ENCODE measurements around the gene CARMIL3.
"Not testable (repeated sequence)": the region's sequence is repeated elsewhere in the genome, so short reads cannot be mapped to it uniquely, and the experiment has no call there.

CARMIL3 gene

DNA sequence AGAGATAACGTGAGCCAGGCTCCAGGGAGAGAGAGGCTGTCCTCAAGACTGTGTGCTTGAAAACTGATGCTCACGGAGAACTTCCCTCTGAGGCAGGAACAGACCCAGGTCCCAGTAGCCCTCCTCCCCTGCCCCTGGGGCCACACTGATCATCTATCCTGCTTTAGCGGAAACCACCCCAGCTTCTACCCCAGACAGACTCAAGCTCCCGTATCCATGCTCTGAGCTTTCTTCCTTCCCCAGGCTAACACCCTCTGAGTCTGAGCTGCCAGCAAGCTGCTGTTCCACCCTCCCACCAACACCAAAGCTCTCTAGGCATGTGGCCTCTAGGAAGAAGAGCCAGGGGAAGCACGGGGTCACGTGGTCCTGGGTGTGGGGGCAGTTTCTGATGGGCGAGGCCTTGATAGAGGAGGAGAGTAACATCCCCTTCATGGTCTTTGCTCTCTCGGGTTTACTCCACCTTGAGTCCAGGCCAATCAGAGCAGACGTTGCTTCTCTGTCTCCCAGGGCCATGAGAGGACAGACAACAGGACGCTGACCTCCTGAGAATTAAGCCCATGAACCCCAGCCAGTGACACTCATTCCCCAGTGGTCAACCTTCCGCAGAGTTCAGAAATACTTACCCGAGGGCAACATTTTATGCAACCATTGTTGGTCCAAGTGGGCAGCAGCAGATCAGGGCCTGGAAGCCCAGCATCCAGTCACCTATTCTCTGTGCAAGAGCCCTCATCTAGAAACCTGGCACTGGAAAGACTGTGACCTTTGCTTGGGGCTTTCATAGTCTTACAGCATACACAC, 43.7 kb downstream of the CARMIL3 start:
- peak; percentile 81 to 92 (median 90) for DNase-seq

DNA sequence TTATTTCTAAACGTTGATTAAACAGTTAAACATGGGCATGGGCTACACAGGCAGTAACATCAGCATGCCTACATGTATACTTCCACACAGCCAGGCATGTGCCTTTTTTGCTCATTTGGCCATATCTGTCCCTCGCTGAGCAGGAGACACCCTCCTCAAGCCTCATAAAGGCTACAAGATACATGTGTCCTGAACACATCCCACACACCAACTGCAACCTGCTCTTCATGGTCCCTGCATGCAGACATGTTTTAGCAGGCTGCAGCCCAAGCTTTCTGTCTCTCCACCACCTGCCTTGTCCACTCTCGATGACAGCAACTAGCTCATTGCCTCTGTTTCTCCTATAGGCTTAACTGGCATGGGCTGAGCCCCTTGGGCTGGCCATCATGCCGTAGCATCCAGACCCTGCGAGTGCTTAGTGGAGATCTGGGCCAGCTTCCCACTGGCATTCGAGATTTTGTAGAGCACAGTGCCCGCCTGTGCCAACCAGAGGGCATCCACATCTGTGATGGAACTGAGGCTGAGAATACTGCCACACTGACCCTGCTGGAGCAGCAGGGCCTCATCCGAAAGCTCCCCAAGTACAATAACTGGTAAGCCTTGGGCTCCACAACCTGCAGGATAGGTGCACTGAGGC, 44.9 kb downstream of the CARMIL3 start:
- no peak for DNase-seq

DNA sequence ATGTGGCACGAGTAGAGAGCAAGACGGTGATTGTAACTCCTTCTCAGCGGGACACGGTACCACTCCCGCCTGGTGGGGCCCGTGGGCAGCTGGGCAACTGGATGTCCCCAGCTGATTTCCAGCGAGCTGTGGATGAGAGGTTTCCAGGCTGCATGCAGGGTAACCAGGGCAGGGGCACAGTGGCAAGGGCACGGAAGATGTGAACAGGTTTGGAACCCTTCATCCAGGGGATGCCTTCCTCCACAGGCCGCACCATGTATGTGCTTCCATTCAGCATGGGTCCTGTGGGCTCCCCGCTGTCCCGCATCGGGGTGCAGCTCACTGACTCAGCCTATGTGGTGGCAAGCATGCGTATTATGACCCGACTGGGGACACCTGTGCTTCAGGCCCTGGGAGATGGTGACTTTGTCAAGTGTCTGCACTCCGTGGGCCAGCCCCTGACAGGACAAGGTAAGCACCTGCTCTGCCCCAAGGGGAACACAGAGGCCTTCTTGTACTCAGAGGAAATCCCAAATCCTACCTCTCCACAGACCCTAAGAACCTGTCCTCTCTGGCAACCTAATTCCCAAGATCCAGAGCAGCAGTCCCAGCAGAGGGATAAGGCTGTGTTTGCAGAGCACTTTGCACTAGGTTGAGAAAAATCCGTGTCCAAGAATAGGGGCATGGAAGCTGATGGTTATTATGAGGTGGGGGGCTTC, 46.6 kb downstream of the CARMIL3 start:
- DNase-seq: no peak

DNA sequence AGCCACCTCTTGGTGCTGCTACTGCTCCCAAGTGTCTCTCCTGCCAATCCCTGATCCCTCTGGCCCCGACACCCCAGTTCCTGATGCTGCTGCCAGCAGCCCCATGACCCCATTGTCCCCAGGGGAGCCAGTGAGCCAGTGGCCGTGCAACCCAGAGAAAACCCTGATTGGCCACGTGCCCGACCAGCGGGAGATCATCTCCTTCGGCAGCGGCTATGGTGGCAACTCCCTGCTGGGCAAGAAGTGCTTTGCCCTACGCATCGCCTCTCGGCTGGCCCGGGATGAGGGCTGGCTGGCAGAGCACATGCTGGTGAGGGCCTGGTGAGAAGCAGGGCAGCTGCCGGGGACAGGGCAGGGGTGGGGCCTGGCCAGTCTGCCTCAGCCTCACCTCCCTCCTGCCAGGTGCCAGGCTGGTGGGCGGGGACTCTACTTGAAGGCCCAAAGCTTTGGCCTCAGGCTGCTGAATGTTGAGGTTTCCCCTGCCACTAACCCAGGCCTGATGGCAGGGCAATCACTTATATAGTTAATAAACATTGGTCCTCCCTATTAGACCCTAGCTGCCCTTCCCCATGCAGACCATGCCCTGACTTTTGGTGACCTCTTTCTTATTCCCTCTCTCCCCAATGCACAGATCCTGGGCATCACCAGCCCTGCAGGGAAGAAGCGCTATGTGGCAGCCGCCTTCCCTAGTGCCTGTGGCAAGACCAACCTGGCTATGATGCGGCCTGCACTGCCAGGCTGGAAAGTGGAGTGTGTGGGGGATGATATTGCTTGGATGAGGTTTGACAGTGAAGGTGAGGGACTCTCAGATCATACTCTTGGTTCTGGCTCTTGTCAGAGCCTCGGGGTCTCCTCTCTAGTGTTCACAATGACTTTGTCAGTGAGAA, 47.4 kb downstream of the CARMIL3 start:
- no peak for DNase-seq

DNA sequence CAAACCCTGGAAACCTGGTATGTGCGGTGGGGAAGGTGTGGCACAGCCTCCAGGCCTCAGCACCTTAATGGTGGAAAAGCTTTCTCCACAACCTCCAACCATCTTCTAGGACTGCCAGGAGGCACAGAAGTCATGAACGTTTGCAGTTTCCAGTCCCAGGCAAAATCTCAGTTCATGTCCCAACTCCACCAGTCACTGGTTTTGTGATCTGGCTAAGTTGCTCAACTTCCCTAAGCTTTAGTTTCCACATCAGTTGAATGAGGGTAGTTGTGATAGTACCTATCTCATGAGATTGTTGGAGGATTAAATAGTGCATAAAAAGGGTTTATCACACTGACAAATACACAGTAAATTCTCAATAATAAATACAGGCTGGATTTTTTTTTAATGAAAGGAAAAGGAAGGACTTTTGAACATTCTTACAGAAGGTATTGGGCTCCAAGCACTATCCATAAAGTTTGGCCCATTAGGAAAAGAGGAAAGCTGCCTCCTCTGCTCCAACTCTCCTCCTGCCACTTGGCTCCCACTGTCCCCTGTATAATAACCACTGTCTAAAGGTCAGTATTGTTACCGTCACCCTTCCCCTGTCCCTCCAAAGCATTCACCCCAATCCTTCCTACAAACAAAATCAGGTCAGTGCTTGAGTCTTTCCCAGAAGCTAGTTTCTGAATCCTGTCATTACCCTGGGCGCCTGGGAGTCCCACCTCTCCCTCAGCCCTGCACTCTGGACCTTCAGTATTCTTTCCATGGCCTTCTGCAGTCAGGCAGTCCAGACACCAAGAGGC, 48.6 kb downstream of the CARMIL3 start:
- DNase-seq: peak; percentile 18 to 62 (median 46)

DNA sequence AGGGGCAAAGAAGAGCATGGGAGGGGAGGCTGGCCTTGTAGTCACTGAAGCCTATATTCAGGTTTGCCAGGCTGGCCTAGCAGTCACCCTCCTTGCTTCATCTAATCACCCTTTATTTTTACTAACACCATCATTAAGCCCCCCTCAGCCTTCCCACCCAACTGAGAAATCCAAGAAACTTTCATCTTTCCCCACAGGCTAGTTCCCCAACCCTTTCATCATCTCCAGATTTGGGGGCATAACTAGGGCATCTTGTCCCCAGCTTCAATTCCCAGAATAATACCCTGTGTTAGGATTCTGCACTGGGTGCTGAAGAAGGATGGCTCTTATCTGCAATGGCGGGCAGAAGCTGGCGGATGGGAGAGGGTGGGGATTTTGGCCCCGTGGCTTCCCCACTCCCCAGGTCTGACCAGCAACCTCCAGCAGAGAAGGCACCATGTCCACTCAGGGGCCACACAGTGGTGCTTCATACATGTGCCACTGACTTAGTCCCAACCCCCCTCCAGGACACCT, 49.2 kb downstream of the CARMIL3 start:
- DNase-seq: no peak

DNA sequence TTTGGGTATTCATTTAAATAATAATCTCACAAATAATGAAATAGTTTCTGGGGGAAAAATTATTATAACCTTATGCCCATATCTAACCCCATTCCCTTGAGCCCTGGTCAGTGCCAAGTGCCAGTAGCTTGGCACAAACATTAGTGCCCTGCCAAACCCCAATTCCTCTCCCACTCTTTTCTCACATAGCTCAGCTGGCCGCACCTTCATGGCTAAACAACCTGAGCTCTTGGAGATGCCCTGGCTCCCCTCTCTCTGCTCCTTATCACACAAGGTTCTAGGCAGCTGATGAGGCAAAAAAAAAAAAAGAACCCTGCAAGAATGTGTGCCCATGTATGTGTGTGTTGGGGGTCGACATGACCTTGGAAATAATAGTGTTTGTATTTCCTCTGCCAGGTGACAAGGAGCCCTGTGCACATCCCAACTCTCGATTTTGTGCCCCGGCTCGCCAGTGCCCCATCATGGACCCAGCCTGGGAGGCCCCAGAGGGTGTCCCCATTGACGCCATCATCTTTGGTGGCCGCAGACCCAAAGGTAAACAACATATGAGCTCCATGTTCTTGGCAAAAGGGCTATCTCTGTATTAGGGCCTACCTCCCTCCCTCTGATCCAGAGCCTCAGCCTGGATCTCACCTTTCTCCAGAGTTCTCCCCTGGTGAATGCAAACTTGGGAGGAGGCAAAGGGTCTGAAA, 50.7 kb downstream of the CARMIL3 start:
- no peak for DNase-seq

DNA sequence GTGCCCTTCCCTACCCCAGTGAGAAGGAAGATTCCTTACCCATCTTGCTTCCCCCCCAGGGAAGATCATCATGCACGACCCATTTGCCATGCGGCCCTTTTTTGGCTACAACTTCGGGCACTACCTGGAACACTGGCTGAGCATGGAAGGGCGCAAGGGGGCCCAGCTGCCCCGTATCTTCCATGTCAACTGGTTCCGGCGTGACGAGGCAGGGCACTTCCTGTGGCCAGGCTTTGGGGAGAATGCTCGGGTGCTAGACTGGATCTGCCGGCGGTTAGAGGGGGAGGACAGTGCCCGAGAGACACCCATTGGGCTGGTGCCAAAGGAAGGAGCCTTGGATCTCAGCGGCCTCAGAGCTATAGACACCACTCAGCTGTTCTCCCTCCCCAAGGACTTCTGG, 51.6 kb downstream of the CARMIL3 start:
- no peak for DNase-seq

DNA sequence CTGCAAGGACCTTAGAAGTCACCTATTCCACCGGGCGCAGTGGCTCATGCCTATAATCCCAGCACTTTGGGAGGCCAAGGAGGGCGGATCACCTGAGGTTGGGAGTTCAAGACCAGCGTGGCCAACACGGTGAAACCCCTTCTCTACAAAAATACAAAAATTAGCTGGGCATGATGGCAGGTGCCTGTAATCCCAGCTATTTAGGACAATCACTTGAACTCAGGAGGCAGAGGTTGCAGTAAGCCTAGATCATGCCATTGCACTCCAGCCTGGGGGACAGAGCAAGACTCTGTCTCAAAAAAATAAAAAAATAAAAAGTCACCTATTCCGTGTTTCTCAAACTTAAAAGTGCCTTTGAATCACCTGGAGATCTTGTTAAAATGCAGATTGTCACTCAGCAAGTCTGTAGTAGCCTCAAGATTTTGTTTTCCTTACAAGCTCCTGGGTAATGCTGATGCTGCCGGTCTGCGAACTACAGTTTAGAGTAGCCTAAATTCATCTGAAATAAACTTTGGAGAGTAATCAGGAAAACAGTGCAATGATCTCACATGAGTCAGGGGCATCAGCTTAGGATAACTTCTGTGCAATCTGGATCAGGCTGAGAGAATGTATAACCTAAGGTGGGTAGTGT, 53.9 kb downstream of the CARMIL3 start:
- DNase-seq: not testable (repeated sequence)

DNA sequence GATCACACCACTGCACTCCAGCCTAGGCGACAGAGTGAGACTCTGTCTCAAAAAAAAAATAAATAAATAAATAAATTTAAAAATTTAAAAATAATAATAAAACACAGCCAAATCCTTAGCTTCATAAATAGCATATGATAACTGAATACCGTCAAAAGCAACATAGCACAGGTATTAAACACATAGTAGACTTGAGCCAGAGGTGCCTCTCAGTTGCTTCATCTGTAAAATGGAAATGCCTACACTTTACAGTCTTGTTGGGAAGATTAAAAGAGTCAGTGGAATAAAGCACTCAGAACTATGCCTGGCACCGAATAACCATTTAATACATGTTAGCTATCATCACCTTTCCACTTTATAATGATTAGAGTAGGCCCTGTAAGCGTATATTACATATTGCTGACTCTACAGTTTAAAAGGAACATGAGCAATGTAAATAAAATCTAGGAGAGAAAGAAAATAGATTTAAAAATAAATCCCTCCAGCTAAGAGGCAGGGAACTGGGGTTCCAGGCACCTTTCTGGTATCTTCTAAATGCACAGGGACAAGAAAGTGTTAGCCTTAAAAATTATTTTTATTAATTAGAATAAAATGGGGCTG, 55.0 kb downstream of the CARMIL3 start:
- DNase-seq: no peak

DNA sequence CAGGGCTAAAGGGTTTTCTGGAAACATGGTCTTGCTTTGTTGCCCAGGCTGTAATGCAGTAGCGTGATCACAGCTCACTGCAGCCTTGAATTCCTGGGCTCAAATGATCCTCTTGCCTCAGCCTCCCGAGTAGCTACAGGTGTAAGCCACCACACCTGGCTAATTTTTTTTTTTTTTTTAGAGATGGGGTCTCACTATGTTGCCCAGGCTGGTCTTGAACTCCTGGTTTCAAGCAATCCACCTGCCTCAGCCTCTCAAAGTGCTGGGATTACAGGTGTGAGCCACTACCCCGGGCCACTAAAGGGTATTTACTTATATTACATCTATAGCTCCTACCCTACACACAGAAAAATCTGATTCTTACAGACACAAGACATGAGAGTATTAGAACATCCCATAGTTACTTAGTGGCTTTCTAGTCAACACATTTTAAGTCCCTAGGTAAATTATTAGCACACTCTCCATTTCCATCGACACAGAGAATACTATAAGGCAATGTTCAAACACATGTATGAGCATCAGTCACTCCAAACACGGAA, 56.6 kb downstream of the CARMIL3 start:
- no peak for DNase-seq

DNA sequence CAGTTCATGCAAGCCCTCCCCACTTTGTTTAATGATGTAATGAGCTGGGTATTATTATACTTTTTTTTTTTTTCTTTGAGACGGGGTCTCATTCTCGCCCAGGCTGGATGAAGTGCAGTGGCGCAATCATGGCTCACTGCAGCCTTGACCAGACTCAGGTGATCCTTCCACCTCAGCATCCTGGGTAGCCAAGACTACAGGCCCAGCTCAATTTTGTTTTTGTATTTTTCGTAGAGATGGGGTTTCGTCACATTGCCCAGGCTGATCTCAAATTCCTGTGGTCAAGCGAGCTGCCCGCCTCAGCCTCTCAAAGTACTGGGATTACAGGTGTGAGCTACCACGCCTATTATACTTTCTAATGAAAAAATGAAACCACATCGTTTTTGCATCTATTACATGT, 58.3 kb downstream of the CARMIL3 start:
- no peak for DNase-seq

DNA sequence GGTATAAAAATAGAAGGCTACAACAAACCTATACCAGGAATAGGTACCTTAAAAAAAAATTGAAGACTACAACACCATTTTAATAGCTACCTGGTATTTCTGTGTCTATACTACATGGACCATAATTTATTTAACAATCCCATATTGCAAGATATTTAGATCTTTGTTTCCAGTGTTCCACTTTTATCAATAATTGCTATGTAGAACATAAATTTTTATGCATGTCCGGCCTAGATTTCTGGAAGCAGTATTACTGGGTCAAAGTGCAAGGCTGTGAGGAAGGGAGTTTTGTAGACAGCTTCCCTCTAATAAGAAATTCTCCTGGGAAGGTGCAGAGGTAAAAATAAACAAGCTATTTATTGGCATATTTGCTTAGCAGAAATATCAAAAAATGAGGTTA, 58.7 kb downstream of the CARMIL3 start:
- DNase-seq: no peak

DNA sequence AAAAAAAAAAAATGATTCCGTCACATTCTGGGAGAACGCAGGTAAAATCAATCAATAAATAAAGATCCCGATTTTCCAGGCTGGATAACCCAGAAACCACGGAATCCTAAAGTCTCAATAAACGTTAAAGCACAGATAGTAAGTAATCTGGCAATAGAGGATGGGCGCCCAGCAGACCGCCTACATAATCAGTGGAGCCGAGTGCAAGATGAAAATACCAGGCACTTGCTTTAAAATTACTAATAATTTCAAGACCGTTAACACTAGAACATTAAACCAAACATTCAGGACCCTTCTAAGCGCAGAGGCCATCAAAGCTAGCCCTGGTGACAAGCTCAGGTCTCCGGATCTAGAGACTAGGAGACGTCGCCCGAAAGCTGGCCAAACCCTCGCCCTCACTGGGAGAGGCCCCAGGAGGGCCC, 61.6 kb downstream of the CARMIL3 start:
- DNase-seq: no peak

DNA sequence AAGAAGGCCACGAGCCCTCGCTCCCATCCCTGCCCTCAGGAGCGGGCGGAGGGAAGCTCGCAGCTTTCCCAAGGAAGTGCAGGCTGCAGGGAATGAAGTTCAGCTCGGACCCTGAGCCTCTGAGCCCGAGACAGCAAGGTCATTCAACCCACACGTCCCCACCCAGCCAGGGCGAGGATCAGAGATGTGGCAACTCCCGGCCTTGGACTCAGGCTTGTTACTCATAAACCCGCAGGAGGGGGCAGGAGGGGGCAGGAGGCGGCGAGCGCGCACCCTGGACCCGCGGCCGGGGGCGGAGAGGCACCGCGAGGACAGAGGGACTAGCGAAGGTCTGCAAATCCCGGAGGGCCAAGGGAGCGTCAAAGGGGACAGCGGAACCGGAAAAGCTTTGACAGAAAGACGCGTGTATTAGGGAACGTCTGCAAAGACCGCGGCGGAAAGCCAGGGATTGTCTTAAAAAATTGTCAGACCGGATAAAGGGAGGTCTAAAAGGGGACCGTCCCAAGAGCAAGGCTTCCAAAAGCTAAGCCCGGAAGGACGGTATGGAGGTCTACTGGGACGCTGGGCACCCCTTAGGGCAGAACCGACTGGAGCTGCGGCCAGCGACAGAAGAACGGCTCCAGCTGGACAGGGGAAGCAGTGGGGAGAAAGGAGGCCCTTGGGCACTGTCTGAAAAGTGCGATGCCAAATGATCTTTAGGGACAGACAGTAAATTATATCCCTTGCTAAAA, 62.2 kb downstream of the CARMIL3 start:
- DNase-seq: peak; percentile 95 to 98 (median 96)

DNA sequence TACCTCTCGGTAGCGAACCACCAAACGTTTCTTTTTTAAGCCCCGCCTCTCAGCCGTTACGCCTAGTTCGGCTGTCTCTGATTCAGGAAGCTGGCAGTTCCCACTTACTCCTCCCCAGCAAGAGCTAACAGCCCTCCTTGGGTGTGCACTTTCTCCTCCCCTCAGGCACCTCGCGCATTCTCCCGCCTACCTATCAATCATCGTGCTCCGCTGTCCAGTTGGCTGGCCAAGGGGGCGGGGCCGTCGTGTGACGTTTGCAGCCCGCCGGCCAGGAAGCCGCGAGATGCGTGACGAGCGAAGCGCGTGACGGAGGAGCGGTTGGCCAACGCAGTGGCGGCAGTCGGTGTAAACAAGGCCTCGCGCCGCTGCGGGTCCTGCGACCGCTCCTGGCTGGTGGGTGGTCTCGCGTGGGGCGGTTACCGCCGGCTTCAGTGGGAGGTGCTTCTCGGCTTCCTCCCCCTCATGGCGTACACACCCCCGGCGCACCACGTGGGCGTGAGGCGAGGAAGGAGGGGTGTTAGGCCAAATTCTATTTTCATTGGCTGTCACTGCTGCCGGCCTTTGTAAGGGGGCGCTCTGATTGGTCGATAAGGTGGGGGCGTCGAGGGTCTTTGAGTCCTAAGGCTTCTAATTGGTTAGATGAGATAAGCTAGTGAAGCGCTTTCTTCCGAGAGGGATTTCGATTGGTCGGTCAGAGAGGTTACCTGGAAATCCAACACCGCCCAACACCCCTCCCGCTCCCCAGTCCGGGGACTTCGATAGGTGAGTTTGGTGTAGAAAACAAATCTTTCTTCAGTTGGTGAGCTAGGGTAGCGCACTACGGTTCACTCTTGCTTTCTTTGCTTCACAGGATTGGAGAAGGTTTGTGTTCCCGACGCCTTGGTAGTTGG, 63.0 kb downstream of the CARMIL3 start, which contains the start of the genes DCAF11 and NRL:
TSS of gene DCAF11 (plus strand) at position 246 of the 890 bp plus-strand sequence. CDS start 818 bp downstream, outside the sequence.
TSS of gene NRL (minus strand) at position 418 of the 890 bp plus-strand sequence. CDS start 32,101 bp downstream, outside the sequence.
- peak; percentile 99 to 100 (median 100) for DNase-seq

DNA sequence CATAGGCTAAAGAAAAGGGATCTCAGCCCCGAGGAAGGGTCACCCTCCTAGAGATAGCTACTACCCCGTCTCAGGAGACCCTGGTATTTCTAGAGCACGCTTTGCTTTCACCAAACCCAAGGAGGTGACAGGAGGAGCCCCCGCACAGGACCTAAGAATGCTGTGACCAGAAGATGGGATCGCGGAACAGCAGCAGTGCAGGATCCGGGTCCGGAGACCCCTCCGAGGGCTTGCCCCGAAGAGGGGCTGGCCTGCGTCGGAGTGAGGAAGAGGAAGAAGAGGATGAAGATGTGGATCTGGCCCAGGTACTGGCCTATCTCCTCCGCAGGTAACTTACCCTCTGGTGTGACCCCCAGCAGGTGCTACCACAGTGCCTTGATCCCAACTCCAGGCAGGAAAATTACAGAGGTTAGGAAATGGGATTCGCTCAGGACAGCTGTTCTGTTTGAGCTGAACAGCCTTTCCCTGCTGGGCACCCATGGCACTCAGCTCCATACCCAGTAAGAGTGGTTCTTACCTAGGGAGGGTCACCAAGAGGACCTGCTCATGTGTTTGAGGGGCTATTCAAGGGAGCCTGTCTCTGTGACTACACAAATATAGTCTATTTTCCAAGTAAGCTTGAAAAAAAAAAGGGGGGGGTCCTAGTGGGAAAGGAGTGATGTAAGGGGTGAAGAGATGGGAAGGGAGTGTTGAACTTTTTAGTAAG, 63.8 kb downstream of the CARMIL3 start:
- no peak for DNase-seq

Data from suppressor macrophage (primary cell).